ENCODE measurements around the gene MMP11.

The MMP11 gene

DNA sequence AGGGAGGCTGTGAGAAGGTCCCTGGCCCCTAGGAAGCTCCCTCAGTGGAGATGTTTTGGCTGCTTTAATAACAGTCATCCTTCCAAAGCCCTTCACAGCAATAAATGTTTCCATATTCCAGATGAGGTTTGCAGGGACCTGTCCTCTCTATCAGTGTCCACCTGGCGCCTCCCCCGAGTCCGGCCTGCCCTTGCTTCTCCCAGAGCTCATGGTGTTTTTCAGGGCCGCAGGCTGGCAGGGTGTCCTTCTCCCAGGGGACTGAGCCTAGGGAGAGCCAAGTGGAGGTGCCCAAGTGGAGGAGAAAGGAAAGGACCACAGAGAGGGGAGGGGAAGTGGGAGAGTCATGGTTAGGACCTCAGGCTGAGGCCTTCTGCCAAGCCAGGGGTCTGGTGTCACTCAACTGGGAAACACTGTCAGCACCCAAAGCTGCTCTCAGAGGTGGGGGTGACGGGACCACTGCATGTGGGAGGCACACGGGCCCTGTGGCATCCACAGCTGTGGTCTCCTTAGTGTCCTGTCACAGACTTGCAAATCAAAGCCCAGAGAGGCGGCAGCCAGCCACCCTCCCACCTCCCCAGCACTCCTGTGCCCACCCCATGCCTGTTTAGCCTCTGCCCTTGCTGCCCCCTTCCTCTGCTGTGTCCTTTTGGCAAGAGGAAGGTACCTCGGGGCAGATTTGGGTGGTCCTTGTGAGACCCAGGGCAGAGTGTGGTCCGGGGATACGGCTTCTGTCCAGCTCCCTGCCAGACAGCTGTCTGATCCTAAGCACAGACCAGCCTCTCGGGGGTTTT lies 59.8 kb downstream of the MMP11 start:
- DNase-seq: no peak

DNA sequence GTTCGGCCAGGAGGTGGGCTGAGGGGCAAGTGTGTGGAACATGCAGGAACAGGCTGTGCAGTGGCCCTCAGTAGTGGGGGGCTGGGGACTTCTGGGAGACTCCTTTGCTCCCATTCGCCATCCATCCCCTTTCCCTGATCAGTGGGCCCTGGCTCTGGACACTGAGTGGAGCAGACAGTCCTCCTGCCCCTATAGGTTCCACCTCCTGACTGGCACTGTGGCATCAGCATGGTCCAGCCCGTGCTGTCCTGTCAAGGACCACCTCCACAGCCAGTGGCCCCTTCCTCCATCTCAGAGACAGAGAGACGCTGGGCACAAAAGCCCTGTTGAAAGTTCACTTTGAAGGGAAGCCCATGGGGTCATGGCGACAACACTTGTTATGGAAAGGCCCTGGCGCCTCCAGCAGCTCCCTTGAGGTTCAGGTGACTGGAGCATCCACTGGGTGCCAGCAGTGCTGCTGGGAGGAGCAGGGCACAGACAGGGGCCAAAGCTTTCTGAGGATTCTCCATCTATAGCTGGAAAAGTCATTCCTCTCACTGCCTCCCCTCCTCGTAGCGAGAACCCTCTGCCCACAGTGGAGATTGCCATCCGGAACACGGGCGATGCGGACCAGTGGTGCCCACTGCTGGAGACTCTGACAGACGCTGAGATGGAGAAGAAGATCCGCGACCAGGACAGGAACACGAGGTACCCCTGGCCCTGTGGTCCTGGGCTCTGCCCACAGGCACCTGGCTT lies 60.5 kb downstream of the MMP11 start:
- DNase-seq: no peak

All from SIG-M5 (cell line).